Activated CD4-positive, alpha-beta T cell treated with anti-CD3 and anti-CD28 coated beads for 1 hour (primary cell): Measurements from ENCODE around the gene CCT8.
A peak's percentile ranks its signal among the peaks of the same experiment; 100 is the strongest.

Source experiments
- DNase-seq: peaks from one replicate; pipeline ENCODE4 v3.0.0-alpha.2; 2020

The CCT8 gene

GRCh38 chr21:29076731-29077640 is 3.5 kb upstream of the CCT8 start:
- DNase-seq: peak; percentile 45

GRCh38 chr21:29075706-29076466 is 2.4 kb upstream of the CCT8 start:
- DNase-seq: no peak

DNA sequence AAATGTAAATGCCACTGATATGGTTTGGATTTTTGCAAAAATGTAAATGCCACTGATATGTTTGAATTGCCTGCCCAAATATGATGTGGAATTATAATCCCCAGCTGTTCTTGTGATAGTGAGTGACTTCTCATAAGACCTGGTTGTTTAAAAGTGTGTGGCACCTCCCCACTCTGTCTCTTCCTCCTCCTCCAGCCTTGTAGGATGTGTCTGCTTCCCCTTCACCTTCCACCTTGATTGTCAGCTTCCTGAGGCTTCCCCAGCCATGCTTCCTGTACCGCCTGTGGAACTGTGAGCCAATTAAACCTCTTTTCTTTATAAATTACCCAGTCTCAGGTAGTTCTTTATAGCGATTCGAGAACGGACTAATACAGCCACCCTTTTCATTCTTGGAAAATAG is 1.3 kb upstream of the CCT8 start:
- DNase-seq: no peak

DNA sequence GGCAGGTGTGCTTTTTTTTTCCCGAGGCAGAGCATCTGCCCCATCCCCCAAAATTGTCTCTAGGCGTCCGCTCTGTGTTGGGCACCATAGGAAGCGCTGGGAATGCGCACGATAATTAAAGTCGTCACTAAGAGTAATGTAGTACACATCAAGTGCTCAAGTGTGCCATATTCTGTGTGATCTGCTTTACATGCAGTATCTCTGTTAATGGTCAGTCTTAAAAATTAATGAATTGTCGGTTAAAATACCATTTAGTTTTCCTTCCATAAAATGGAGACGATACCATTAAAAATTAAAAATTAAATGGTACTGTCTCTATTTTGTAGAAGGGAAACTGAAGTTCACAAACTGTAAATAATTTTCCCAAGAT is 544 bp upstream of the CCT8 start:
- no peak for DNase-seq

DNA sequence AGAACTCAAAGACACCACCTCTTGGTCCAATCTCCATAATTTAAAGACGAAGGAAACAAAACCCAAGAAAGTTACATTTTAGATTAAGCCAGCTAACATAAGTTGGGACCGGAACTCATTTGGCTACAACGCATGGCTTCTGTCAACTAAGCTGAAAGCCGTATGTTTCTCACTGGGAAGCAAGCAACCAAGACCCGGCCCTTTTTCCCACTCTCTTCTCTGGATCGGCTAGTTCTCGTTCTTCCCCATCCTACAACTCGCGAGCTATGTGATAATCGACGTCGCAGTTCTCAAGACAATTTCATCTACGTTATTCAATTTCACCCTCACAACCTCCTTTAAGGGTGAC is 601 bp downstream of the CCT8 start:
- no peak for DNase-seq

DNA sequence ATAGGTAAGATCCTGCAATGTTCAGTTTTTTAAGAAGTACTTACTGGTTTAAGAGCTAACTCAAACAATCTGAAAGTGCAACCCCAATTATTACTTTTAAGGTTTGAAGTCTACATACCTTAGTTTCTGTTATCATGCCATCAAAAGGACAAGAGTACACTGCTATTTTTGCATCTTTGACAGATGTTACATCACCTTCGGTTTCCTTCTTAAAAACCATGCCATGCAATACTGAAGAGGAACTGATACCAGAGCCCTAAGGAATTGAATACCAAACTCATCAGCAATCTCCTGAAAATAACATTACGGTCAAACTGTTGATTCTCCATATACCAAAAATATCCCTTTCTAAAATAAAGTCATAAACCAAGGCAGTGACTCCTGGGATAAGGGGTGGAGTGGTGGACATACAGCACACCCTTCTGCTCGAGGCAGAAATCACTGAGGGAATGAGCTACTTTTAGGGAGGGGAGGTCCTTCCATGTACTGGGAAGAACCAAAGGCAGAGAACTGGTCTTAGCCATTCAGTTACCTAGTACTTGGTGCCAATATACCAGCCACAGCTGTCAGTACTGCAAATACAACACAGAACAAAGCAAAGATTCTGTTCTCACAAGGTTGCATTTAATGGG is 8.5 kb downstream of the CCT8 start:
- DNase-seq: no peak

DNA sequence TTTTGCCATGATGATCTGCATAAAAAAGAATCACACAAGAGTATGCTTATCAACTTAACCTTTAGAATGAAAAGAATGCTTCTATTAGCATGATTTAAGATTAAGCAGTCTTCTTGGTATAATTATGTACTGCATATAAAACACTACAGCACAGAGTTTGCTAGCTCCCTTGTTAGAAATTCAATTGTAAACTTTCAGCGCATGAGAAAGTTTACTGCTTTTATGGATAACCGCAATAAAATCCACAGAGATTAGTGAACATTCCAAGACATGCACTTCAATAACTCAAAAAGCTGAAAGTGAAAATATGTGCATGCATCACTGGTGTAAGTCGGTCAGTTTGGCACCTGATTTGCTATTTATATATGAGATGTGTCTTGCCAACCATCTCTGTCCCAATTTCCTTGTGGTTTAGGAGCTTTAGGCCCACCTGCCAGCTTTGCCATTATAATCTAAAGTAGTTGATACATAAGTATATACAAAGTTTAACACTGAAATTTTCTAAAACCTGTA is 16.9 kb downstream of the CCT8 start:
- DNase-seq: no peak

DNA sequence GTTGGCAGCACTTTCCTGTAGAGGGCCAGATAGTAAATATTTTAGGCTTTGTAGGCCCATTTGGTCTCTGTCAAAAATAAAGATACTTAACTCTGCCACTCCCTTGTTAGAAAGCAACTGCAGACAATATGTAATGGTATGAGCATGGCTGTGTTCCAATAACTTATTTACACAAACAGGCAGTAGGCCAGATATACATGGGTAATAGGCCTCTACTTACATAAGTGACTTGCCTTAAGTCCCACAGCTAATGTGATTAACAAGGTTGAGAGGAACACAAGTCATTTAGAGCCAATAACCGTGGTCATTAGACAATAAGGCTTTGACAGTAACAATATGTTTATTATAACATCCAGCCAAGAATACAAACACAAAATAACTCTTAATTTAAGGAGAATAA is 17.4 kb downstream of the CCT8 start:
- DNase-seq: no peak

DNA sequence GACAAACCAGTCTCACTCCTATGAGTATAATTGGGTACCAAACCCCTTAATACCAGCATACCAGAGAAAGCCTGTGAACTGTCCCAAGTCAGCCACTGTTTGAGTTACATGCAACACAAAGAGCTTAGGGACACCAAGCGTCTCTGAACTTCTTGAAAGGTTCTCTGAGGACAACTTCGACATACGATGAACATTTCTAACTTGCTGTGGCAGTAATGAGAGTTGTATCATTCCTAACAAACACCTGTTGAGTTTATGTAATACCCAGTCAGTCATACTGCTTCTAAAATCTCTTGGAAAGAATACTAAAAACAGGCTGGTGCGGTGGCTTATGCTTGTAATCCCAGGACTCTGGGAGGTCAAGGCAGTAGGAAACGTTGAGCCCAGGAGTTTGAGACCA is 18.4 kb downstream of the CCT8 start:
- no peak for DNase-seq

- DNase-seq: no peak
Measured at GRCh38 chr21:29053656-29054055, 19.8 kb downstream of the CCT8 start.

- DNase-seq: no peak
Measured at GRCh38 chr21:29053011-29053553, 20.4 kb downstream of the CCT8 start.

DNA sequence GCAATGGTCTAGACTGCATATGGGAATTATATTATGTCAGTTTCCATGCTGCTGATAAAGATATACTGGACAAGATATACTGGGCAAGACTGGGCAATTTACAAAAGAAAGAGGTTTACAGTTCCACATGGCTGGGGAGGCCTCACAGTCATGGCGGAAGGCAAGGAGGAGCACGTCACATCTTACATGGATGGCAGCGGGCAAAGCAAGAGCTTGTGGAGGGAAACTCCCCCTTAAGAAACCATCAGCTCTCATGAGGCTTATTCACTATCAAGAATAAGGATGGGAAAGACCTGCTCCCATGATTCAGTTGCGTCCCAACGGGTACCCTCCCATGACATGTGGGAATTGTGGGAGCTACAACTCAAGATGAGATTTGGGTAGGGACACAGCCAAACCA is 21.2 kb downstream of the CCT8 start:
- DNase-seq: no peak

GRCh38 chr21:29034678-29035077 is 38.8 kb downstream of the CCT8 start:
- no peak for DNase-seq

DNA sequence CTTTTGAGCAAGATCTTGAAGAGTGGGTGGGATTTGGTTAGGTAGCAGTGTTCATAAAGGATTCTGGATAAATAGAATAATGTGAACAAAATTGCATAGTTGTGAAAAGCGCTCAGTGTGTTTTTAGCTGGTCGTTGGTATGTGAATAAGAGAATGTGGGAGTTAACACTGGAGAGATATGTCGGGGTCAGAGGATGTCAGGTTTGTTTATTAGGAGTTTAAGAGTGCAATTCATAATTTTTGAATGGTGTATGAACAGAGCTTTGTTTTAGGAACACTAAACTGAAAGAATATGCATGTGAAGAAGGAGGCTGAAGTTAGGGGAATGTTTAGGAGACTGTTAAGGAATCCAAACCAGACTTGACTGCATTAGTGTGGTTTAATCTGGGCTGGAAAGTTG is 39.6 kb downstream of the CCT8 start:
- no peak for DNase-seq

GRCh38 chr21:29033301-29033700 is 40.1 kb downstream of the CCT8 start:
- no peak for DNase-seq

DNA sequence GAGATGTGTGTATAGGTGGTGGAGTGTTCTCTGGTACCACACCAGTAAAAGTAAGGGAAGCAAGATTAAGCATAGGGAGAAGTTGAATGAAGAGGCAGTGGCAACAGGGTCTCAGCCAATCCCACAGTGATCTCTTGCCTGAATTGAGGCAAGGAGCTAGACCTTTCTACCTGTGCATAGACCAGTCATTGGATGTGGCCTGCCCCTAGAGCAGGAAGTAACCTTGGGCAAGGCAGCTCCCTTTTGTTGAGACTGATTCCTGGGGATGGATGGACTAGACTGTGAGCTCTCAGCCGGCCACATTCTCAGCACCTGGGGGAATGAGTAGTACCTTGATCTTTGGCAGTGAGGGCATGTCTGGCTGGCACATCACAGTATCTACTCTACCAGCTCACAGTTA is 42.5 kb downstream of the CCT8 start:
- DNase-seq: no peak

GRCh38 chr21:29029524-29029923 is 43.9 kb downstream of the CCT8 start:
- DNase-seq: no peak

- no peak for DNase-seq
Measured at GRCh38 chr21:29025328-29025713, 48.1 kb downstream of the CCT8 start.

DNA sequence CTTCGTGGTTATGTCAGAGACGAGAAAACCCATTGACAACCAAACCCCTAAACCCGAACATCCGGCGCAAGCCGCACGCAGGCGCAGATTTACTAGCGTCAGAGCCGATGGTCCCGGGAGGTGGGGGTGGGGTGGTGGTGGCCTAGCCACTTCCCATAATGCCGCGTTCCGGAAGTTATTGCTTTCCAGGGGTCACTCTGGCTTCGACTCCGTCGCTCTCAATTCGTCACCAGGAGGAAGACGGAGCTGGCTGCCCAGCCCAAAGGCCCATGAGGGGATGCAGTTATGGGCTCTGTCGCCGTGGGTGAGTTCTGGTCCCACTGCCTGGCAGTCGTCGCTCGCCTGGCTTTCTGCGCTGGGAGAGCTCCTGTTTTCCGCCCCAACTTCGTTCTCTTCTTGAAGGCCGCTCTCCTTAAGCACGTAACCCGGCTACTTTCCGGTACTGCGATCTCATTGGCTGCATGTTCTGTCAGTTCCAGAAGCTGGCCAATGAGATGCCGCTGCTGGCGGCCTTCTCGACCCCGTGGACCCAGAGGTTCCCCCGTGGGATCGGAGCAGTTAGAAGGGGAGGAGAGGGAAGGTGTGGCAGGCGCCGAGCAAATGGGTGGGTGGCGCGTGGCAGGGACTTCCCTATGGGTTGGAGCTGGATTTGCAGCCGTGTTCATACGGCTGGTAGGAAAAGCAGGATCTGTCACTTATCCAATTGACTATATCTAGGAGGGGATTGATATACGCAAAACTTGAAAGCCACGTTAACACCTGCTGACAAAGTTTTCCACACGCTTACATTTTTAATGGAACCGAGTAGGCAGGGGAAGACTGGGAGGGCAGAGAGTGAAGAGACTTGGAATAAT is 48.7 kb downstream of the CCT8 start, which contains the start of gene USP16:
TSS of gene USP16 (plus strand) at position 195 of the 854 bp plus-strand sequence. CDS start 3,246 bp downstream, outside the sequence.
- DNase-seq: peak; percentile 88

DNA sequence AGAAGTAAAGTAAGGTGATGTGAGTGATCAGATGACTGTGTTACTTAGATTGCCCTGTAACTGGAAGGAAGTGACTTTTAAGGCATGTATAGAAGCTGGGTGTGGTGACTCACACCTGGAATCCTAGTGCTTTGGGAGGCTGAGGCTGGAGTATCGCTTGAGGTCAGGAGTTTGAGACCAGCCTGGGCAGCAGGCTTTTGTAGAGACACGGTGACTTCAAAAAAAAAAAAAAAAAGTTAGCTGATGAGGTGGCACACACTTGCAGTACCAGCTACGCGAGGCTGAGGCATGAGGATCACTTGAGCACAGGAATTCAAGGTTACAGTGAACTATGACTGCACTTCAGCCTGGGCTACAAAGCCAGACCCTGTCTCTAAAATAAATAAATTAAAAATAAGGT is 51.3 kb downstream of the CCT8 start:
- no peak for DNase-seq

DNA sequence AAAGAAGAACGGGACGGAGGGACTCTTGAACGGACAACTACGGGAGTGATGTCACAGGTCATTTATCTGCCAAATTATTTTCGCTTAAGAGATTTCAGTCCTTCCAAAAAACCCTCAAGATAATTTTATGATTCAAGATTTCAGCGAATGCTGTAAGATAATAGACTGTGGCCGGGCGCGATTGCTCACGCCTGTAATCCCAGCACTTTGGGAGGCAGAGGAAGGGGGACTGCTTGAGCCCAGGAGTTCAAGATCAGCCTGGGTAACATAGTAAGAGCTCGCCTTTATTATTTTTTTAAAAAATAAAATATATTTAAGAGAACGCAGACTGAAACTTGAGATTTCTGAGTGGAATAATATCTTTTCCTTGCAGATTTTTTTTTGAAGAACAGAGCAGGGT is 54.9 kb downstream of the CCT8 start:
- DNase-seq: no peak

- DNase-seq: no peak
Measured at GRCh38 chr21:29017639-29018237, 55.7 kb downstream of the CCT8 start.
